DMS153 treated with DMSO at 0.1 percent for 48 hours (cell line): Measurements from ENCODE around the gene RPL18A.

Experiments
- DNase-seq: peaks from one replicate; lab custom pipeline; 2025; ENCODE audit not compliant: unreplicated experiment; lab: John Stamatoyannopoulos, UW

RPL18A gene

GRCh38 chr19:17859533-17860330 is at the start of gene RPL18A:
TSS of gene RPL18A (plus strand) at chr19:17859910. CDS start at chr19:17859957, 47 bp downstream.
- peak; percentile 97 for DNase-seq

DNA sequence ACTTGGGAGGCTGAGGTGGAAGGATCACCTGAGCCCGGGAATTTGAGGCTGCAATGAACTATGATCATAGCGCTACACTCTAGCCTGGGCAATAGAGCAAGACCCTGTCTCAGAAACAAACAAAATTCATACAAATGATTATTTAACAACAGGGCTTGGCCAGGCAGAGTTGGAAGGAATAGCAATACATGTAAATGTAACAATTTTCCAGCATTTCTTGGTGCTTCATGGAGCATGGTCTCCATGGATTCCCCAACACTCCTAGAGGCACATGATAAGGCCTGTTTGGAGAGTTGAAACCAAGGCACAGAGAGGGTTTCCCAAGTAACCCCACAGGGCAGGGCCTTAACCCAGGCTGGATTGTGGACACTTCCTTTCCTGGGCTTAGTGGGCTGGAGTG is 48.6 kb upstream of the RPL18A start:
- DNase-seq, result no peak

GRCh38 chr19:17811681-17812080 is 48.0 kb upstream of the RPL18A start:
- no peak for DNase-seq

- DNase-seq, result no peak
Observed at GRCh38 chr19:17812099-17812498, 47.6 kb upstream of the RPL18A start.

- DNase-seq, result no peak
Observed at GRCh38 chr19:17817668-17818363, 41.9 kb upstream of the RPL18A start.

GRCh38 chr19:17821190-17821589 is 38.5 kb upstream of the RPL18A start, which contains the start of gene INSL3:
TSS of gene INSL3 (minus strand) at chr19:17821519. CDS start at chr19:17821506, 13 bp downstream.
- DNase-seq, result no peak

- no peak for DNase-seq
Observed at GRCh38 chr19:17824339-17824738, 35.4 kb upstream of the RPL18A start.

- no peak for DNase-seq
Observed at GRCh38 chr19:17826508-17827056, 33.1 kb upstream of the RPL18A start.

GRCh38 chr19:17829855-17830566 is 29.7 kb upstream of the RPL18A start:
- peak; percentile 63 for DNase-seq

- DNase-seq, result peak; percentile 73
Observed at GRCh38 chr19:17830567-17831418, 28.9 kb upstream of the RPL18A start.

GRCh38 chr19:17831419-17831888 is 28.3 kb upstream of the RPL18A start:
- DNase-seq, result no peak

GRCh38 chr19:17832443-17833208 is 27.1 kb upstream of the RPL18A start:
- DNase-seq, result no peak

DNA sequence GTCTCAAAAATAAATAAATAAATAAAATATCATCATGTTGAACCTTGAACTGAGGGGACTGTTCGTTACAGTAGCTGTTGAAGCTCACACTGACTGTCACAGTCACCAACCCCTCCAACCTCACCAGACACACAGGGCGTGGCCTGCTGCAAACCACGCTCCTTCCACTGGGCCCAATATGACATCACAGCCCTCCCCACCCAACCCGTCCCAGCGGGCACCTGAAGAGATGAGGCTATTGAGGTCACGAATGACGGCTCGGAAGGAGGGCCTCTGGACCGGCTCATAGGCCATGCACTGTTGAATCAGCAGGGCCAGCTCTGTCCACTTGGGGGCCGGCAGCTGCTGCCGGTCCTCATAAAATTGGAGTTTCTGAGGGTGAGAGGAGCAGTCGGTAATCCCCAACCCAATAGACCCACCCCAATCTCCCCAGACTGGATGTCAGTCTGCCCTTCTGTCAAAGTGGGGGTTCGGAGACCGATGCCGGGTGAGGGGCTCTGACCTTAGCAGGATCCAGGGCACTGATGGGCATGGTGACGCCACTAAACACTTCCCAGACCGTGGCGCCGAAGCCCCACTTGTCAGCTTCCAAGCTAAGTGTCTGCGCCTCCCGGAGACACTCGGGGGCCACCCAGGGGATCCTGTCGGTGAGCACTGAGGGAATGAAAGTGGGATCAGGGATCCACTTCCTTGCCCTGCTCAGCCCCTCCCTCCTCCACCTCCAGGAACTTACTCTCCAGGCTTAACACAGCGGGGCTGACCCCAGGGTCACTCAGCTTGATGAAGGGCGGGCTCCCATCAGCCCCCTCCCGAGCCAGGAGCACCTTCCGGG is 25.1 kb upstream of the RPL18A start:
- DNase-seq, result no peak

DNA sequence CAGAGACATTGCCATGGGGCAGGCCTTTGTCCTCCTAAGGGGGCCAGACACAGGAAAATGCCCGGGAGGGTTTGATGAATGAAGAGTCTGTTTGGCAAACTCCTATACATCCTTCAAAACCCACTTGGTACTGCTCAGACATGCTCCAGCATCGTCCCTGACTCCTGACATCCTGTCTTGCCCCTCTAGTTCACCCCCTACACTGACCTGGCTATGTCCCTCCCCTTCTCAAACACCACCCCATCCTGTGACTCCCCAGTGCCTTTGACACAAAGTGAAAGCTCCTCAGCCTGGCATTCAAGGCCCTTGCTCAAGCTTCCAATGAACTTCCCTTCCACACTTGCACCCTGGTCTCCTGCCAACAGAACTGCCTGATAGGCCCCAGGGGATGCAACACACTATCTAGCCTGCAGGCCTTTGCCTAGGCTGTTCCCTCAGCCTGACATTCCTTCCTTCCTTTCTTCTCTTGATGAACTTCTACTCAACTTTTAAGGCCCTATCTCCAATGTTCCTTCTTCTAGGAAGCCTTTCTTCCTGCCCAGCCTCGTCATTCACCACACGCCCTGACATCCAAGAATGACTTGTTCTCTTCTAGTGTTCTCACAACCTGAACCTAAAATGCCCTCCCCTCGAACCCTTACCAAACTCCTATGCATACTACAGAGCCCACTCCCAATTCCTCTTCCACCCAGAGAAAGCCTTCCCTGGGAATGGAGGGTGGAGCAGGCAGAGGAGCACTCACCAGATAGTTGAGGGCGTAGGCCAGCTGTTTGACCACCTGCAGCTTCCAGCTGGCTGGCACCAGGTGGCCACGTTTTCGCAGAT is 24.3 kb upstream of the RPL18A start:
- DNase-seq, result no peak

DNA sequence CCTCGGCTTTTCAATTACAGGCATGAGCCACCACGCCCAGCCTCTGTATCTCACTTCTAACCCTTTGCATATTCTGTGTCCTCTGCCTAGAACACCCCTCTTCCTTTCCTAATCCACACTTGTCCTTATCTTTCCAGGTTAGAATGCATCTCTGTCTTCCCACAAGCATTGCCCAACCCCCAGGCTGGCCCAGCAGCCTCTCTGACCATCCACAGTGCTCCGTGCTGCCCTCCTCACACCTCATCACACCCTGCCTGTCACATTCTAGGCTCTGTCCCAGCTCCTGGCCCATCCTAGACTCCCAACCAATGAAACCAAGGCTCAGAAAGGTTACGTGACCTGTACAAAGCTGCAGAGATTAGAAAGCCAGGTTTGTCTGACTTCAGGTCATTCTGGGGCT is 23.2 kb upstream of the RPL18A start:
- DNase-seq, result no peak

- DNase-seq, result no peak
Observed at GRCh38 chr19:17837972-17838371, 21.7 kb upstream of the RPL18A start.

DNA sequence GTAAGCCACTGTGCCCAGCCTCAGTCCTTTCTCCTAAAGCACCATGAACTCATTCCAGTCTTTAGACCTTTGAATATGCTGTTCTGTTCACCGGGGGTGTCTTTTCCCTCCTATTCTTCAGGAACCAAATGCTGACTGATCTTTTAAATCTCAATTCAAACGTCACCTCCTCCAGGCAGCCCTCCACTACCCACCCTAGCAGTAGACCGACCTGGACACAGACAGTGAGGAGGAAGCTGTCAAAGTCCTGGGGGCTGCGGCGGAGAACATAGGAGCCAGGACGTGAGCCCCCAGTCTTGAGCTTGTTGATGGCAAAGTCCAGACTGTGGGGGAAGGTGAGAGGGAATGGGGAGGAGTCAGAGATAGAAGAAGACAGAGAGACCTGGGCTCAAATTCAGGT is 19.7 kb upstream of the RPL18A start:
- no peak for DNase-seq

DNA sequence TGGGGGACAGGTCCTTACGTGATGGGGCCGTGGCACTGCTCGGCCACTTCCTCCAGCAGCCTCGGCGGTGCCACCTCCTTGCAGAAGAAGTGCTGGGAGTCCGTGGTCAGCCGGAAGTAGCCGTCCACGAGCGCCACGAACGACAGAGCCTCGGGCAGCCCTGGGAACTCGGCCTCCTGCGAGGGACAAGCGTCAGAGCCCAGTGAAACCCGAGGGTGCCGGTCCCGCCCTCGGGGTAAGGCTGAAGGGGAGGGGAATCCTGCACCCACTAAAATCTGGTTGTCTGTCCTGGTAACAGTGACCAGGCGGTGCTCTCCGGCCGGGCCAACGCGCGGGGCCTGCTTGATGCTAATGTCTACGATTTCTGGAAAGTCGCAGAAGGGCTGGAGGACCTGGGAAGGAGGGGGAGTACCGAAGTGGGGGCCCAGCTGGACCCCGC is 18.3 kb upstream of the RPL18A start:
- no peak for DNase-seq
